HUES6 (cell line): ENCODE measurements around the gene CASS4.

ENCODE experiments used
- H3K27ac ChIP-seq: 2 replicates; pipeline ENCODE4 v1.7.0; 2013; ENCODE audit warnings: low read depth, mild to moderate bottlenecking, low read length, inconsistent platforms
- H3K27me3 ChIP-seq: 2 replicates; pipeline ENCODE4 v1.6.1; 2013; ENCODE audit warnings: low read length; ENCODE audit not compliant: control insufficient read depth, insufficient read depth
- H3K36me3 ChIP-seq: 2 replicates; pipeline ENCODE4 v1.6.1; 2013; ENCODE audit warnings: low read length; ENCODE audit not compliant: control insufficient read depth, insufficient read depth
- H3K4me1 ChIP-seq: 2 replicates; pipeline ENCODE4 v1.6.1; 2013; ENCODE audit warnings: low read length; ENCODE audit not compliant: control insufficient read depth, insufficient read depth
- H3K4me3 ChIP-seq: 2 replicates; pipeline ENCODE4 v1.5.1; 2013; ENCODE audit warnings: low read depth, low read length
- H3K9ac ChIP-seq: one replicate; pipeline ENCODE4 v1.6.1; 2013; ENCODE audit warnings: mild to moderate bottlenecking, low read length
- H3K9me3 ChIP-seq: 2 replicates; pipeline ENCODE4 v1.6.1; 2013; ENCODE audit warnings: low read depth, low read length; ENCODE audit not compliant: control insufficient read depth, insufficient read depth

Gene CASS4

GRCh38 chr20:56411759-56412472 is at the start of gene CASS4:
Gene CASS4, plus strand, starts transcription at chr20:56412260. Its CDS starts 199 bp downstream, at chr20:56412459.
- Histone ChIP-seq H3K9me3 (no peaks in the 10 kb centered on the region), H3K27me3 (no peaks in the 10 kb centered on the region), H3K27ac (no peak within 1 kb of the TSS), H3K4me3 (no peak within 1 kb of the TSS), H3K36me3 (peaks cover 11% of the 10 kb centered on the region), H3K4me1 (no peaks in the 10 kb centered on the region), H3K9ac (no peak within 1 kb of the TSS)

- no peaks in the 10 kb centered on the region for H3K9me3 ChIP-seq
- no peaks in the 10 kb centered on the region; the same call in 1 of the 2 replicates for H3K27me3 ChIP-seq
- no peak overlapping the region for H3K9ac ChIP-seq
- H3K27ac ChIP-seq, result no peak overlapping the region
- H3K4me3 ChIP-seq, result no peak overlapping the region
- H3K4me1 ChIP-seq, result peaks cover 15% of the 10 kb centered on the region
- peaks cover 22% of the 10 kb centered on the region for H3K36me3 ChIP-seq
Measured at GRCh38 chr20:56362833-56363413, 49.1 kb upstream of the CASS4 start.

- Histone ChIP-seq H3K9ac (no peak overlapping the region), H3K36me3 (peaks cover 23% of the 10 kb centered on the region)
Measured at GRCh38 chr20:56363491-56363890, 48.6 kb upstream of the CASS4 start.

GRCh38 chr20:56368351-56369134 is 43.5 kb upstream of the CASS4 start:
- H3K4me1 ChIP-seq, result no peaks in the 10 kb centered on the region
- H3K27me3 ChIP-seq, result no peaks in the 10 kb centered on the region
- no peak overlapping the region for H3K9ac ChIP-seq
- no peak overlapping the region for H3K27ac ChIP-seq
- no peak overlapping the region for H3K4me3 ChIP-seq
- no peaks in the 10 kb centered on the region for H3K9me3 ChIP-seq
- H3K36me3 ChIP-seq, result peaks cover 71% of the 10 kb centered on the region

More at GRCh38 chr20:56363491-56363890, 48.6 kb upstream of the CASS4 start:
- Histone ChIP-seq H3K9me3 (no peaks in the 10 kb centered on the region), H3K27me3 (no peaks in the 10 kb centered on the region; the same call in 1 of the 2 replicates), H3K4me3 (no peak overlapping the region), H3K27ac (no peak overlapping the region), H3K4me1 (peaks cover 15% of the 10 kb centered on the region)

GRCh38 chr20:56369179-56369578 is 42.9 kb upstream of the CASS4 start:
- H3K4me1 ChIP-seq, result no peaks in the 10 kb centered on the region
- H3K36me3 ChIP-seq, result peaks cover 77% of the 10 kb centered on the region
- H3K9me3 ChIP-seq, result no peaks in the 10 kb centered on the region
- H3K9ac ChIP-seq, result no peak overlapping the region
- H3K27me3 ChIP-seq, result no peaks in the 10 kb centered on the region
- no peak overlapping the region for H3K27ac ChIP-seq
- no peak overlapping the region for H3K4me3 ChIP-seq

- Histone ChIP-seq H3K9ac (no peak overlapping the region), H3K36me3 (peaks cover 90% of the 10 kb centered on the region), H3K27me3 (no peaks in the 10 kb centered on the region), H3K9me3 (no peaks in the 10 kb centered on the region), H3K4me3 (no peak overlapping the region), H3K4me1 (no peaks in the 10 kb centered on the region), H3K27ac (no peak overlapping the region)
Measured at GRCh38 chr20:56371977-56372376, 40.1 kb upstream of the CASS4 start.

- Histone ChIP-seq H3K4me3 (no peak overlapping the region), H3K27ac (no peak overlapping the region), H3K36me3 (peaks cover 91% of the 10 kb centered on the region), H3K4me1 (no peaks in the 10 kb centered on the region), H3K9ac (no peak overlapping the region), H3K9me3 (no peaks in the 10 kb centered on the region), H3K27me3 (no peaks in the 10 kb centered on the region)
Measured at GRCh38 chr20:56372850-56373249, 39.2 kb upstream of the CASS4 start.

GRCh38 chr20:56373942-56374341 is 38.1 kb upstream of the CASS4 start:
- Histone ChIP-seq H3K4me1 (no peaks in the 10 kb centered on the region), H3K4me3 (no peak overlapping the region), H3K9ac (no peak overlapping the region), H3K9me3 (no peaks in the 10 kb centered on the region), H3K36me3 (peaks cover 96% of the 10 kb centered on the region), H3K27ac (no peak overlapping the region), H3K27me3 (no peaks in the 10 kb centered on the region)

- Histone ChIP-seq H3K27me3 (no peaks in the 10 kb centered on the region), H3K9me3 (no peaks in the 10 kb centered on the region), H3K9ac (no peak overlapping the region), H3K36me3 (peaks cover 97% of the 10 kb centered on the region), H3K4me3 (no peak overlapping the region), H3K27ac (no peak overlapping the region), H3K4me1 (no peaks in the 10 kb centered on the region)
Measured at GRCh38 chr20:56376331-56376730, 35.7 kb upstream of the CASS4 start.

GRCh38 chr20:56378386-56378785 is 33.7 kb upstream of the CASS4 start:
- H3K36me3 ChIP-seq, result peaks cover 97% of the 10 kb centered on the region
- no peak overlapping the region for H3K9ac ChIP-seq
- H3K4me3 ChIP-seq, result no peak overlapping the region
- H3K27ac ChIP-seq, result no peak overlapping the region
- H3K9me3 ChIP-seq, result no peaks in the 10 kb centered on the region
- H3K27me3 ChIP-seq, result no peaks in the 10 kb centered on the region
- H3K4me1 ChIP-seq, result peaks cover 7% of the 10 kb centered on the region; the same call in 1 of the 2 replicates

GRCh38 chr20:56380375-56380774 is 31.7 kb upstream of the CASS4 start:
- peaks cover 98% of the 10 kb centered on the region for H3K36me3 ChIP-seq
- no peak overlapping the region for H3K9ac ChIP-seq
- no peaks in the 10 kb centered on the region for H3K9me3 ChIP-seq
- H3K4me1 ChIP-seq, result peaks cover 8% of the 10 kb centered on the region; the same call in 1 of the 2 replicates
- H3K4me3 ChIP-seq, result no peak overlapping the region
- H3K27ac ChIP-seq, result no peak overlapping the region
- H3K27me3 ChIP-seq, result no peaks in the 10 kb centered on the region
